PFSK-1 (cell line): ENCODE results near the gene SMAD3.
A peak's percentile ranks its signal among the peaks of the same experiment; 100 is the strongest.

Experiments
- POLR2AphosphoS5 ChIP-seq: IDR thresholded peaks from 2 replicates; pipeline ENCODE4 v1.6.1; 2012; ENCODE audit warnings: low read depth, mild to moderate bottlenecking, control low read depth, low read length, moderate library complexity
- TAF1 ChIP-seq: IDR thresholded peaks from 2 replicates; pipeline ENCODE4 v1.6.1; 2012; ENCODE audit warnings: low read length, control low read depth, borderline replicate concordance; ENCODE audit not compliant: insufficient read depth

DNA sequence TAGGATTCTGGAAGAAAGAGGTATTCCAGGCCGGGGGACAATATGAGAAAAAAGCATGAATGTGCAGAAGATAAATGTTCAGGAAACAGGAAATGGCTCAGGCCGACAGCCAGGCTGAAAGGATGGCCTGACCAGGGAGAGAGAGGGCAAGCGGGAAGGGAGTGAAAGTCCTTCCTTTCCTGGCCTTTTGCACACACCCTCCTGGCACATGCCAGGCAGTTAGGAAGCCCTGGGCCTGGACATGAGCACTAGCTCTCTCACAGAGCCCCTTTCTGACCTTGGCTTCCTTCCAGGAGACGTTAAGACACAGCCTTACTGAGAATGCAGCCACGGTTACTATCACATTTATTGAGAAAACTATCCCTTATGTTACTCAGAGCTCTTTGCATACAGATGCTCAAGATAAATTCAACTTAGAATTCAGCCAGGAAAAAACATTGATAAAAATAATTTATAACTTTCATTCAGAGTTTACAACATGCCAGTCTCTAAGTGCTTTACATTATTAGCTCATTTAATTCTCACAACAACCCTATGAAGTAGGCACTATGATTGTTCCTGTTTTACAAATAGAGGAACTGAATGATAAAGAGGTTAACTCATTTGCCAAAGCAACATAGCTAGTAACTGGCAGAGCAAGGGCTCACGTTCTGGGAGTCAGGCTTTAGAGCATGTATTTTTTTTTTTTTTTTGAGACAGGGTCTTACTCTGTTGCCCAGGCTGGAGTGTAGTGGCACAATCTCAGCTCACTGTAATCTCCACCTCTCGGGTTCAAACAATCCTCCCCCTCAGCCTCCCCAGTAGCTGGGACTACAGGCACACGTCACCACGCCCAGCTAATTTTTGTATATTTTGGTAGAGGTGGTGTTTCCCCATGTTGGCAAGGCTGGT is 39.4 kb upstream of the SMAD3 start:
- TF ChIP-seq TAF1, result 0 out of 2 replicates have a peak, but pooled peaks have one; percentile 46
- no peak for TF ChIP-seq POLR2AphosphoS5
